ENCODE data around the gene GAD2. TPM values are rescaled to one million over a fixed set of nuclear protein-coding genes. Genes with fewer than 3 reads are reported as not detected.

GAD2 gene
- total and polyA plus RNA-seq, 9 of the 15 experiments (the other 6 are each of a cell fraction or from before 2014, with no cell fraction given): not detected

DNA sequence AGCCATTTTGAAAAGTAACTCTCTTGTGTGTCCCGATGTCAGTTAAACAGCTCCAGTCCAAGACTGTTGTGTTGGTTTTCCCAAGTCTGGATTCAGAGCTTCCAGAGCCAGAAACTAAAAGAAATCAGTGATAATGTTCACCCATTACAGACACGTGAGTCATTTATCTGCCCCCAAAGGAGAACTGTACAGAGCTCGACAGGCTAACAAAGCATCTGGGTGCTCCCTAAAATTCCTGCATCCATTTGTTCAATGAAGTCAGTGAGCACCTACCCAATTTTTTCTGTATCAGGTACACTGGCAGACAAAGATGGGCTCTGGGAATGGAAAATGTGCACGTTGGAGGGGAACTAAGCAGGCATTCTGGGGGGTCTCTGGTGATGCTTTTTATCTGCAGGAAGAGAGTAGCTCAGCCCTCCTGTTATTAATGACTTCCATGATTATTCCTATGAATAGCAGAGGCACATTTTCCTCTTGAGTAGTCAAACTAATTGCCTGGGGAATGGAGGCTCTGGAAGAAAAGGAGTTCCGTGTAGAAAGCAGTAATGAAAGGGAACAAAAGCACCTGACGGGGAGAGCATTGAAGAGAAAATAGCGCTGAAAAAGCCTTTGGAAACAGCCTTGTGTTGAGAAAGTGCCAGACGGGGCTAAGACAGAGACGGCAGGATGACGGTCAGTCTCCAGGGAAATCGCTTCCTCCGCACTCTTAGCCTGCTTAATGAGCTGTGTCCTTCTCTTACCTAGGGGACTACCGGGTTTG, 75.3 kb downstream of the GAD2 start:
- H3K9me3 ChIP-seq (replicated peaks; ENCODE audit: control insufficient read depth, insufficient read depth, low read depth, low read length): no peaks in the 10 kb centered on the region
- no peaks in the 10 kb centered on the region for H3K79me2 ChIP-seq (ENCODE audit: control insufficient read depth, insufficient read depth, low read length)
- in situ Hi-C loops (cut with MboI): no loop called here
- H3K4me1 ChIP-seq (replicated peaks in 1 of 2; ENCODE audit: control insufficient read depth in 2 of 2, insufficient read depth in 2 of 2, low read length in 2 of 2): no peaks in the 10 kb centered on the region
- H3K27me3 ChIP-seq (ENCODE audit: control insufficient read depth in 2 of 2, insufficient read depth in 2 of 2, low read length in 2 of 2): no peaks in the 10 kb centered on the region
- no peak overlapping the region for H3K4me2 ChIP-seq (ENCODE audit: insufficient read depth, low read length)
- WGBS (ENCODE audit: insufficient coverage, low coverage, missing lambda C conversion rate): under 1% methylated on average over 13 of the region's 13 CpGs
- no peak overlapping the region for H3K27ac ChIP-seq (ENCODE audit: extremely low read depth, low read depth, low read length)
- no peak overlapping the region for H3K9ac ChIP-seq (ENCODE audit: insufficient read depth in 1 of 2, low read depth in 2 of 2, low read length in 2 of 2)
- intact Hi-C loops (cut with micrococcal nuclease): no loop called here
- DNase-seq (ENCODE audit: extremely low read depth in 1 of 4, low spot score in 3 of 4): no peak
- no peak overlapping the region for H3K4me3 ChIP-seq
- H3K36me3 ChIP-seq (ENCODE audit: control insufficient read depth, insufficient read depth, low read length): no peaks in the 10 kb centered on the region
- CTCF ChIA-PET (ENCODE audit: low intra/inter-chr PET ratio): no interaction called here
- no peak for ATAC-seq
- H2AFZ ChIP-seq (ENCODE audit: low read depth, low read length): no peak overlapping the region
- no TSS peak for BruUV-seq (replicated peaks)
- no peak for FAIRE-seq
- TF ChIP-seq, protein P1, sequence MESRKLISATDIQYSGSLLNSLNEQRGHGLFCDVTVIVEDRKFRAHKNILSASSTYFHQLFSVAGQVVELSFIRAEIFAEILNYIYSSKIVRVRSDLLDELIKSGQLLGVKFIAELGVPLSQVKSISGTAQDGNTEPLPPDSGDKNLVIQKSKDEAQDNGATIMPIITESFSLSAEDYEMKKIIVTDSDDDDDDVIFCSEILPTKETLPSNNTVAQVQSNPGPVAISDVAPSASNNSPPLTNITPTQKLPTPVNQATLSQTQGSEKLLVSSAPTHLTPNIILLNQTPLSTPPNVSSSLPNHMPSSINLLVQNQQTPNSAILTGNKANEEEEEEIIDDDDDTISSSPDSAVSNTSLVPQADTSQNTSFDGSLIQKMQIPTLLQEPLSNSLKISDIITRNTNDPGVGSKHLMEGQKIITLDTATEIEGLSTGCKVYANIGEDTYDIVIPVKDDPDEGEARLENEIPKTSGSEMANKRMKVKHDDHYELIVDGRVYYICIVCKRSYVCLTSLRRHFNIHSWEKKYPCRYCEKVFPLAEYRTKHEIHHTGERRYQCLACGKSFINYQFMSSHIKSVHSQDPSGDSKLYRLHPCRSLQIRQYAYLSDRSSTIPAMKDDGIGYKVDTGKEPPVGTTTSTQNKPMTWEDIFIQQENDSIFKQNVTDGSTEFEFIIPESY (CRISPR knock-in tag; IDR thresholded peaks at IDR 0.05): no peak
- TF ChIP-seq BMI1 (IDR thresholded peaks at IDR 0.05; ENCODE audit: low read length) (no peak), SETDB1 (IDR thresholded peaks at IDR 0.05; ENCODE audit: low read length) (no peak), LCOR (CRISPR knock-in tag; IDR thresholded peaks at IDR 0.05) (no peak)
- TF ChIP-seq, protein P2, sequence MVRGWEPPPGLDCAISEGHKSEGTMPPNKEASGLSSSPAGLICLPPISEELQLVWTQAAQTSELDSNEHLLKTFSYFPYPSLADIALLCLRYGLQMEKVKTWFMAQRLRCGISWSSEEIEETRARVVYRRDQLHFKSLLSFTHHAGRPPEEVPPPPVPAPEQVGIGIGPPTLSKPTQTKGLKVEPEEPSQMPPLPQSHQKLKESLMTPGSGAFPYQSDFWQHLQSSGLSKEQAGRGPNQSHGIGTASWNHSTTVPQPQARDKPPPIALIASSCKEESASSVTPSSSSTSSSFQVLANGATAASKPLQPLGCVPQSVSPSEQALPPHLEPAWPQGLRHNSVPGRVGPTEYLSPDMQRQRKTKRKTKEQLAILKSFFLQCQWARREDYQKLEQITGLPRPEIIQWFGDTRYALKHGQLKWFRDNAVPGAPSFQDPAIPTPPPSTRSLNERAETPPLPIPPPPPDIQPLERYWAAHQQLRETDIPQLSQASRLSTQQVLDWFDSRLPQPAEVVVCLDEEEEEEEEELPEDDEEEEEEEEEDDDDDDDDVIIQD (CRISPR knock-in tag; IDR thresholded peaks at IDR 0.05): no peak
- no peaks in the 10 kb centered on the region for H3K9me1 ChIP-seq (ENCODE audit: control insufficient read depth, insufficient read depth, low read length)
- no peaks in the 10 kb centered on the region for H4K20me1 ChIP-seq (replicated peaks; ENCODE audit: control insufficient read depth, insufficient read depth, low read length)
- POLR2A ChIA-PET: interaction anchor here (0.6 to 1.5 kb wide), 2 partner anchors 11 to 1369 kb away, joined by 3 to 4 read pairs; no protein-coding TSS in a partner anchor

Data from K562 (cell line).